HEK293T (cell line): ENCODE data around the gene LRRFIP1.

Experiments
- CTCF ChIA-PET: fragments of 350-600 bp; formaldehyde crosslinking; extraction: SDS; loops from one replicate; lab custom pipeline; 2021; ENCODE audit warnings: antibody characterized with exemption, inconsistent platforms; lab: Yijun Ruan, JAX
- POLR2A ChIA-PET: fragments of 350-600 bp; formaldehyde crosslinking; extraction: SDS; loops from one replicate; lab custom pipeline; 2020; ENCODE audit warnings: antibody characterized with exemption, inconsistent platforms; lab: Yijun Ruan, JAX
- DNase-seq: peaks from one replicate; pipeline ENCODE4 v3.0.0; 2012; ENCODE audit warnings: mixed read lengths; ENCODE audit errors: extremely low spot score
- ARNT ChIP-seq: fragments of 450-650 bp; IDR thresholded peaks from 2 replicates; pipeline ENCODE4 v1.6.1; 2017; ENCODE audit warnings: mild to moderate bottlenecking
- BHLHE40 ChIP-seq: fragments of 450-650 bp; IDR thresholded peaks from 2 replicates; pipeline ENCODE4 v1.6.1; 2016; ENCODE audit warnings: mild to moderate bottlenecking, moderate library complexity, borderline replicate concordance
- CTBP1 ChIP-seq: fragments of 450-650 bp; IDR thresholded peaks from 2 replicates; pipeline ENCODE4 v1.6.1; 2016; ENCODE audit warnings: borderline replicate concordance
- ELF4 ChIP-seq: fragments of 450-650 bp; IDR thresholded peaks from 2 replicates; pipeline ENCODE4 v1.6.1; 2017; ENCODE audit warnings: antibody characterized with exemption
- FOXA1 ChIP-seq: fragments of 450-650 bp; IDR thresholded peaks from 2 replicates; pipeline ENCODE4 v1.6.1; 2016; ENCODE audit warnings: mild to moderate bottlenecking
- FOXK2 ChIP-seq: fragments of 450-650 bp; IDR thresholded peaks from 2 replicates; pipeline ENCODE4 v1.6.1; 2016; ENCODE audit warnings: mild to moderate bottlenecking
- FOXM1 ChIP-seq: fragments of 450-650 bp; IDR thresholded peaks from 2 replicates; pipeline ENCODE4 v1.6.1; 2017; ENCODE audit warnings: mild to moderate bottlenecking, borderline replicate concordance
- HDGF ChIP-seq: fragments of 450-650 bp; IDR thresholded peaks from 2 replicates; pipeline ENCODE4 v1.6.1; 2017; ENCODE audit warnings: antibody characterized with exemption, borderline replicate concordance
- L3MBTL2 ChIP-seq: fragments of 450-650 bp; conservative IDR thresholded peaks from 2 replicates; pipeline ENCODE4 v1.6.1; 2016; ENCODE audit warnings: mild to moderate bottlenecking
- LEF1 ChIP-seq: fragments of 450-650 bp; IDR thresholded peaks from 2 replicates; pipeline ENCODE4 v1.6.1; 2017; ENCODE audit warnings: mild to moderate bottlenecking, borderline replicate concordance
- NFRKB ChIP-seq: fragments of 450-650 bp; IDR thresholded peaks from 2 replicates; pipeline ENCODE4 v1.6.1; 2016; ENCODE audit warnings: mild to moderate bottlenecking, moderate library complexity
- PKNOX1 ChIP-seq: fragments of 450-650 bp; IDR thresholded peaks from 2 replicates; pipeline ENCODE4 v1.6.1; 2016
- SP1 ChIP-seq: fragments of 450-650 bp; IDR thresholded peaks from 2 replicates; pipeline ENCODE4 v1.6.1; 2017
- SUZ12 ChIP-seq: fragments of 450-650 bp; IDR thresholded peaks from 2 replicates; pipeline ENCODE4 v1.6.1; 2016; ENCODE audit warnings: mild to moderate bottlenecking
- TARDBP ChIP-seq: fragments of 450-650 bp; IDR thresholded peaks from 2 replicates; pipeline ENCODE4 v1.6.1; 2016
- ZNF384 ChIP-seq: fragments of 450-650 bp; IDR thresholded peaks from 2 replicates; pipeline ENCODE4 v1.6.1; 2016

The LRRFIP1 gene

GRCh38 chr2:237639052-237639835 is 11.9 kb downstream of the LRRFIP1 start:
- DNase-seq, result no peak
- CTCF ChIA-PET, result no interaction called here
- TF ChIP-seq LEF1 (no peak), FOXK2 (no peak), ZNF384 (no peak), PKNOX1 (no peak), L3MBTL2 (no peak), ARNT (no peak), BHLHE40 (no peak), SP1 (no peak), FOXA1 (no peak)
- POLR2A ChIA-PET, result interaction anchor here (0.7 kb wide), 1 partner anchor 8 kb away, joined by 3 read pairs; no protein-coding TSS in a partner anchor

GRCh38 chr2:237639836-237640220 is 12.4 kb downstream of the LRRFIP1 start:
- no peak for TF ChIP-seq CTBP1
- no peak for TF ChIP-seq TARDBP
- TF ChIP-seq SUZ12, result no peak
- TF ChIP-seq FOXM1, result no peak
- no peak for TF ChIP-seq BHLHE40
- TF ChIP-seq NFRKB, result no peak
- TF ChIP-seq ARNT, result no peak
- no peak for TF ChIP-seq SP1
- TF ChIP-seq HDGF, result no peak
- TF ChIP-seq PKNOX1, result no peak
- no peak for TF ChIP-seq ZNF384
- TF ChIP-seq FOXA1, result no peak
- TF ChIP-seq ELF4, result no peak
- TF ChIP-seq FOXK2, result no peak
- no peak for TF ChIP-seq LEF1
- TF ChIP-seq L3MBTL2, result no peak
- POLR2A ChIA-PET, result interaction anchor here (0.7 kb wide), 1 partner anchor 8 kb away, joined by 3 read pairs; no protein-coding TSS in a partner anchor
- CTCF ChIA-PET, result interaction anchor here (0.6 kb wide), 1 partner anchor 127 kb away, joined by 6 read pairs; no protein-coding TSS in a partner anchor
- DNase-seq, result no peak

- ChIA-PET CTCF (interaction anchor here (0.6 kb wide), 1 partner anchor 127 kb away, joined by 6 read pairs; no protein-coding TSS in a partner anchor), POLR2A (interaction anchor here (0.7 kb wide), 1 partner anchor 9 kb away, joined by 3 read pairs; no protein-coding TSS in a partner anchor)
- DNase-seq, result no peak
- TF ChIP-seq FOXK2 (no peak), TARDBP (no peak), ELF4 (no peak), PKNOX1 (no peak), FOXA1 (no peak), ZNF384 (no peak), FOXM1 (no peak), HDGF (no peak), CTBP1 (no peak), NFRKB (no peak), BHLHE40 (no peak), L3MBTL2 (no peak), LEF1 (no peak), SUZ12 (no peak), SP1 (no peak), ARNT (no peak)
Observed at GRCh38 chr2:237640493-237640998, 13.2 kb downstream of the LRRFIP1 start.

GRCh38 chr2:237642038-237642734 is 14.8 kb downstream of the LRRFIP1 start:
- POLR2A ChIA-PET, result no interaction called here
- TF ChIP-seq HDGF (no peak), FOXM1 (no peak)
- DNase-seq, result no peak
- CTCF ChIA-PET, result interaction anchor here (0.6 kb wide), 2 partner anchors 90 to 102 kb away, joined by 3 read pairs; no protein-coding TSS in a partner anchor

GRCh38 chr2:237643066-237643465 is 15.7 kb downstream of the LRRFIP1 start:
- POLR2A ChIA-PET, result no interaction called here
- CTCF ChIA-PET, result interaction anchor here (0.6 kb wide), 2 partner anchors 43 to 89 kb away, joined by 3 to 4 read pairs; no protein-coding TSS in a partner anchor

More at GRCh38 chr2:237643066-237643465, 15.7 kb downstream of the LRRFIP1 start:
- no peak for DNase-seq
- TF ChIP-seq FOXM1 (no peak), L3MBTL2 (no peak), ARNT (no peak), NFRKB (no peak), SP1 (no peak), FOXA1 (no peak), FOXK2 (no peak), BHLHE40 (no peak), SUZ12 (no peak), HDGF (no peak), PKNOX1 (no peak)
